GM18861 (cell line): ENCODE results near the gene ACAD8.

Experiments
- ATAC-seq: cut with Tn5 transposase; IDR thresholded peaks from one replicate; pipeline ENCODE4 v1.9.1; 2021; ENCODE audit not compliant: unreplicated experiment

The ACAD8 gene

DNA sequence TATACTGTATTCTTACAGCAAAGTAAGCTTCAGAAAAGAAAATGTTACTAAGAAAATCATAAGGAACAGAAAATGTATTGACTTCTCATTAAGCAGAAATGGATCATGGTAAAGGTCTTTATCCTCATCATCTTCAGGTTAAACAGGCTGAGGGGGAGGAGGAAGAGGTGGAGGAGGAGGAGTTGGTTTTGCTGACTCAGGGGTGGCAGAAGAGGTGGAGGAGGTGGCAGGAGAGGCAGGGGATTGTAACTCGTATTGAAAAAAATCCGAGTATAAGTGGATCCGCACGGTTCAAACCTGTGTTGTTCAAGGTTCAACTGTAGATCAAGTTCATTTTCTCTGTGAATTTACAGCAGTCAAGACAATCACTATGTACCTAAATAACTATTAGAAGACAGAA is 35.8 kb downstream of the ACAD8 start:
- no peak for ATAC-seq

DNA sequence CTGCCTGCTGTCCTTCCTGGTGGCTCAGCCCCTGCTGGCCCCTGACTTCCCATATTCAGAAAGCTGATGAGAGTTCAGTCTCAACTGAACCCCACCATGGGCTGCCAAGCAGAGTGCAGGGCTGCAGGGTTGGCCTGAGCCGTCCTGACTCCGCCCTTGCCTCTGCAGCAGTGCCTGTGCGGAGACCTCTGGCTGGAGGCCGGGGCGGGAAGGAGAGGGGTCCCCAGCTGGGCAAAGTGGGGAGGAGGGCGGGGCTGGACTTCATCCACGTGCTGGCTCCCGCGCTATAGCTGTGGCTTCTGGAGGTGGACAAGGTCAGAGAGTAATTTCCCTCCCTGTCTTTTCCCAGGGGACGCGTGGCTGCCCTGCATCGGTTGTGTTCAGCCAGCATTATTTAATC is 36.4 kb downstream of the ACAD8 start:
- no peak for ATAC-seq

DNA sequence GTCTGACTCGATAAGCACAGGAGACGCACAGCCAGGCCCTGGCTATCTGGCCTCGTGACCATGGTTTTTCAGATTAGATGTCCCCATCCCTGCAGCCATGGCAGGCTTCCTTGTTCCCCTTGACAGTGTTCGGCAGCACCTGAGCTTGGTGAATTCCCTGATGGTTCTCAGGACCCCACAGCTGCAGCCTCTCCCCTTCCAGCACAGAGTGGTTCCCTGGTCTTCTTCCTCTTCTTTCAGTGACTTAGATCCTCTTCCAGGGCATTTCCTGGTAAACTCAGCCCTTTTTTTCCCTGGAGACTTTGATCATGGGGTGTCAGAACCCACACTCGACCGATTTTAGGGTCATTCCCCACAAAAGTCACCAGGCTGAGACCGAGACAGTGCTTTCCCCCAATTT is 37.3 kb downstream of the ACAD8 start:
- ATAC-seq: no peak

DNA sequence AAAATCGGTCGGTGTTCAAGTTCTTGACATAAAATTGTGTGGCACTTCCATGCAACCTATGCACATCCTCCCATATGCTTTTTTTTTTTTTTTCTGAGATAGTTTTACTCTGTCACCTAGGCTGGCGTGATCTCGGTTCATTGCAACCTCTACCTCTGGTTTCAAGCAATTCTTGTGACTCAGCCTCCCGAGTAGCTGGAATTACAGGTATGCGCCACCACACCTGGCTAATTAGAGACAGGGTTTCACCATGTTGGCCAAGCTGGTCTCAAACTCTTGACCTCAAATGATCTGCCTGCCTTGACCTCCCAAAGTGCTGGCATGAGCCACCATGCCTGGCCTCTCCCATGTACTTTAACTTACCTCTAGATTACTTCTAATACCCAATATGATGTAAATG is 37.8 kb downstream of the ACAD8 start:
- ATAC-seq: no peak

DNA sequence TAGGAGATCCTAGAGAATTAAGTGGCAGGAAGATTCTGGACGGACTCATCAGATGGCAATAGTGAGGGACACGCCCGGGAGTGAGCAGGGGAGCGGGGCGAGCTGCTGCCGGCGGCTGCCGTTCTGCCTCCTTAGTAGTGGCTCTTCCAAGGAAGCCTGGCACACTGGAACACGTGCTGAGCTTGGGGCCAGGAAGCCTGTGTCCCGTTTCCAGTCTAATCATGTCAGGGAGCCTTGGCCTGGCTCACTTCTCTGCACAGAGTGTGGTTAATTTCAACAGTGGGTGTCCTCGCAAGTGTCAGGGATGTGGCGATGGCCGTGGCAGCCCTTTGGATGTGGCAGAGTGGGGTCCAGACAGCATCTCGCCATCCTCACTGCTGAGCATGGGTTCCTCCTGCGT is 39.3 kb downstream of the ACAD8 start:
- ATAC-seq: no peak

DNA sequence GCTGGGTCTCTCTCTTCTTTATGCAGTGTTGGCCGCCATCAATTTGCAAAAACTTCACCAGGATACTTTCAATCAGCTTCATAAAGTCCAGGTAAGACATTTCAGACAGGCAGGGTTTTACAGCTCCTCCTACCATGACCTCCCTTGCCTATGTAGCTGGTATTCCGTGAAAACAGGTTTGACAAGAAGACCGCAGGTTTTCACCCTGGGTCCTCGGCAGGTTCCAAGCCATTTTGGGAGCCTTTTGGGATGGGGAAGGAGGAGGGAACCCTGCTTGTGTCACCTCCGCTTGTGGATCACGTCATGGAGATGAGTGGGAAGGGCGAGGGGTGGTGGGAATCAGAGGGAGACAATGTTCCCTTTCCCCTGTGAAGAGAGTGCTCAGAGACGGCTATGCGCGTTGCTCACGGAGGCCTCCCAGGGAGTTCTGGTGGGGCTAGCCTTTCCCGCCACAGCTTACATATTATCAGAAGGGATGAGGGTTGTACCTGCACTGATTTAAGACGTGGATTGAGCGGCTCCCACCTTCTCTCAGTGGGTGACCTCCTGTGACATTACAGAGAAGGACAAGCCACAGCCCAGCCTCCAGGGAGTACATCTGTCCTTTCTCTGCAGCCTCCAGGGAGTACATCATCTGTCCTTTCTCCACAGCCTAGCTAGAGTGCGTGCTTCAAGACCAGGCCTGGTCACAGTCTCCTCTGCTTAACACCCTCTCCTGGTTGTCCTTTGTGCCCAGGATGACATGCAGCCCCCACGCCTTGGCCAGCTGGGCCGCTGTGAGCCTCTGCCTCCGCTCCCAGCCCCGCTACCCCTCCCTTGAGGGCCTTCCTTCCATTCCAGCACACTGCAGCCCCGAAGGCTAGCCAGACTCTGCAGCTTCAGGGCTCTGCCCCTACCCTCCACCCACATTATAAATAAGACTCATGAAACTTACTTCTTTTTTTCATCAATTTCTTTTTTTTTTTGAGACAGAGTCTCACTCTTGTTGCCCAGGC is 40.0 kb downstream of the ACAD8 start:
- no peak for ATAC-seq

DNA sequence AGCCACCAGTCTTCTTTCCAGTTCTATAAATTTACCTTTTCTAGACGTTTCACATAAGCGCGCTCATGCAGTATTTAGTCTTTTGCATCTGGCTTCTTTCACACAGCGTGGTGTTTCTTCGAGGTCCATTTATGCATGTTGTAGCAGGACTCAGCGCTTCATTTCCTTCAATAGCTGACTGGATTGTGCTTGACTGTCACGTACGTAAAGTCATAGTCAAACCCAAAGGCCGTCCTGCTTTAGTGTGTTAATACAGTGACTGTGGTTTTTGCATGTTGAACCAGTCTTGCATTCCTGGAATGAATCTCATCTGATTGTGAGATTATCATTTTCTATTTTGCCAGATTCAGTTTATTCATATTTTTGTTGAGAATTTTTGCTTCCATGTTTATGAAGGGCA is 41.3 kb downstream of the ACAD8 start:
- ATAC-seq: no peak

DNA sequence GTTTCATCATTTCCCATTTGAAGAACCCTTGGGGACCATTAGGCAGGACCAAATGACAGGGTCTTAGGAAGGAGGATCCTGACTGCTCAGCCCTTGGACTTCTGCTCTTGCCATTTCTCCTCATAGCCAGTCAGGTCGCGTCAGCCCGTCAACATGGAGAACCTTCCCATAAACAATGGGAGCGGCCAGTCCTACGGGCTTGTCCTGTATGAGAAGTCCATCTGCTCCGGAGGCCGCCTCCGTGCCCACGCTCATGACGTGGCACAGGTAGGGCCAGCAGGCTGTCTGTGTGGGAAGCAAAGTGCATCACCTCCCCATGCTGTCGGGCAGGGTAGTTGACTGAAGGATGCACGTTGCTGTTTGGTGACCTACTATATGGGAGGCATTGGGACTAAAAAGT is 58.9 kb downstream of the ACAD8 start:
- no peak for ATAC-seq

DNA sequence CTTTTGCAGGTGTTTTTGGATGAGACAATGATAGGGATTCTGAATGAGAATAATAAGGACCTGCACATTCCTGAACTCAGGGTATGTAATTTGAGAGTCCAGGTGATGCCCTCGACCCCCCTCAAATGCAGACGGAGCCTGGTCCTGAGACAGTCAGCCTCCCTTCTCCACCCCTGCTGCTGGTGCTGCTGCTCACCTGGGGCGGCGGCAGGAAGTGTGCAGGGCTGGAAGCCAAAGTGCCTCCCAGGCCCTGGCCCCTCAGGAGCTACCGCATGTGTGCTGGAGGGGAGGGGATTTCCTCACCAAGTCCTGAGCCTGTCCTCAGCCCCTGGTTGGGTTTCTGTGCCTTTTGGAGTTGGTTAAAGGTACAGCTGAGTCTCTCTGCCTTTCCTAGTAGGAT is 59.4 kb downstream of the ACAD8 start:
- ATAC-seq: no peak

DNA sequence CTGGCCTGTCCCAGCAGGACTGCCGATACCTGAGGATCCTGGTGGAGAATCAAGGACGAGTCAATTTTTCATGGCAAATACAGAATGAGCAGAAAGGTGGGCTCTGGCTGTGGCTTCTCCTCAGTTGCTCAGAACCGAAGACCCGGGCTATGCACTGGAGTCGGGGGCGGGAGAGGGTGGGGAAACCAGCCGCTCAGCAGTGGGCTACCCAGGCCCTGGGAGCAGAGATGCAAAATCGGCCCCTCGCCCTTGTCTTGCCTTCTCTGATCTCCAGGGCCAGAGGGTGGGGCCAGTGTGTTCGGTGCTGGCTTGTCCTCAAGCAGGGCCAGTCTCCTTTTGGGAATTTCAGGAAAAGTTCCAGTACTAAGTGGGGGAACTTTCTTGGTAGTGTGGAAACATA is 60.0 kb downstream of the ACAD8 start:
- ATAC-seq: no peak

DNA sequence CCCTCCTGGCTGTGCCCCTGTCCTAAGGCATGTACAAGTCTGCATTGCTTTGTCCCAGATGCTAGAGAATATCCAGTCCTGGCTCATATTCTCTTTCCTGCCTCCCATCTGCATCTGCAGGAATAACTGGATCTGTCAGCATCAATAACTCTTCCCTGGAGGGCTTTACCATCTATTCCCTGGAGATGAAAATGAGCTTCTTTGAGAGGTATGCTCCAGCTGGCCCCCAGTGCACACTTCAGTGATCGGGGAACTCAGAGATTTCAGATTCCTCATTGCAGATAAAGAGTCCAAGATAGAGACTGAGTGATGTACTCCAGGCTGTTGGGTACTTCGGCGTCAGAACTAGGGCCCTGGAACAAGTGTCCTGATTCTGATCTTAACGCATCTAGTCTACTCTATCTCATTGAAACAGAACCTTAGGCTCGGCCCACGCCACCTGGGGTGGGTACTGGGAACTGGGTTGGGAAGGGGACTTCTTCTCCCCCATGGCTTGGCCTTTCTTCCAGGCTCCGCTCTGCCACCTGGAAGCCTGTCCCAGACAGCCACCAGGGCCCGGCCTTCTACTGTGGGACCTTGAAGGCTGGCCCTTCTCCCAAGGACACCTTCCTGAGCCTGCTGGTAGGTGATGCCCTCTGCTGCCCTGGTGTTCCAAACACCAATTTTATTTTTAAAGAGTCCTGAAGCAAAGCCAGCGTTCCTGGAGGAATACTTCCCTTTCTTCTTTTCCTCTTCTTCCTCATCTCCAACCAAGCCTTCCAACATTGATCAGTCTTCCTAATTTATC is 60.6 kb downstream of the ACAD8 start:
- ATAC-seq: no peak
